Fibroblast of the aortic adventitia (primary cell): ENCODE data around the gene TRIM62. TPM values are rescaled to one million over a fixed set of nuclear protein-coding genes. Genes with fewer than 3 reads are reported as not detected.

Experiments used
- DNase-seq: peaks from one replicate; pipeline ENCODE4 v3.0.0-alpha.2; 2010; ENCODE audit warnings: low read depth
- H3K4me3 ChIP-seq: 2 replicates; pipeline ENCODE4 v1.5.1; 2011; ENCODE audit warnings: low read depth, mild to moderate bottlenecking, control low read depth, low read length, moderate library complexity
- total RNA-seq: library from RNA; depleted of rRNA; stranded (reverse); fragments of >200 nt; gene quantifications from 2 replicates; pipeline ENCODE4 v1.2.3, GENCODE V29; 2012; ENCODE audit warnings: low replicate concordance
- TF ChIP-seq, protein P1 (sequence below): IDR thresholded peaks from 2 replicates; pipeline ENCODE4 v1.5.1; 2011; ENCODE audit warnings: mild to moderate bottlenecking, low read length, control low read depth, inconsistent platforms; ENCODE audit not compliant: insufficient read depth

The TRIM62 gene
- total RNA-seq, 1 donor: 3.1 TPM

DNA sequence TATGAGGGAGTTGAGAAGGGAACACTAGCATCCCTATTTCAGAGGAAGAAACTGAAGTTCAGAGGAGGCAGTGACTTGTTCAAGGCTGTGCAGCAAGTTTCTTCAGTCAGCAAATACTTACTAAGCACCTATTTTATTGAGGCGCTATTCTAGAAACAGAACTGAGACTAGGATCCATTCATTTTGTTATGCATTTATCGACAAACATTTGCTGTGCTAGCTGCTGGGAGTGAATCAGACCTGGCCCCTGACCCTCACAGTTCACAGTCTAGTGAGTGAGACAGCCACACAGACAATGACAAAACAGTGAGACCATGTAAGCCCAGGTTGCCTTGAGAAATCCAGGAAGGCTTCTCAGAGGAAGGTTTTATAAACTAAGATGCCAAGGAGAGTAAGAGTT lies 28.2 kb downstream of the TRIM62 start:
- no peak for DNase-seq
- TF ChIP-seq, protein P1, sequence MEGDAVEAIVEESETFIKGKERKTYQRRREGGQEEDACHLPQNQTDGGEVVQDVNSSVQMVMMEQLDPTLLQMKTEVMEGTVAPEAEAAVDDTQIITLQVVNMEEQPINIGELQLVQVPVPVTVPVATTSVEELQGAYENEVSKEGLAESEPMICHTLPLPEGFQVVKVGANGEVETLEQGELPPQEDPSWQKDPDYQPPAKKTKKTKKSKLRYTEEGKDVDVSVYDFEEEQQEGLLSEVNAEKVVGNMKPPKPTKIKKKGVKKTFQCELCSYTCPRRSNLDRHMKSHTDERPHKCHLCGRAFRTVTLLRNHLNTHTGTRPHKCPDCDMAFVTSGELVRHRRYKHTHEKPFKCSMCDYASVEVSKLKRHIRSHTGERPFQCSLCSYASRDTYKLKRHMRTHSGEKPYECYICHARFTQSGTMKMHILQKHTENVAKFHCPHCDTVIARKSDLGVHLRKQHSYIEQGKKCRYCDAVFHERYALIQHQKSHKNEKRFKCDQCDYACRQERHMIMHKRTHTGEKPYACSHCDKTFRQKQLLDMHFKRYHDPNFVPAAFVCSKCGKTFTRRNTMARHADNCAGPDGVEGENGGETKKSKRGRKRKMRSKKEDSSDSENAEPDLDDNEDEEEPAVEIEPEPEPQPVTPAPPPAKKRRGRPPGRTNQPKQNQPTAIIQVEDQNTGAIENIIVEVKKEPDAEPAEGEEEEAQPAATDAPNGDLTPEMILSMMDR: no peak
- H3K4me3 ChIP-seq: no peak overlapping the region

DNA sequence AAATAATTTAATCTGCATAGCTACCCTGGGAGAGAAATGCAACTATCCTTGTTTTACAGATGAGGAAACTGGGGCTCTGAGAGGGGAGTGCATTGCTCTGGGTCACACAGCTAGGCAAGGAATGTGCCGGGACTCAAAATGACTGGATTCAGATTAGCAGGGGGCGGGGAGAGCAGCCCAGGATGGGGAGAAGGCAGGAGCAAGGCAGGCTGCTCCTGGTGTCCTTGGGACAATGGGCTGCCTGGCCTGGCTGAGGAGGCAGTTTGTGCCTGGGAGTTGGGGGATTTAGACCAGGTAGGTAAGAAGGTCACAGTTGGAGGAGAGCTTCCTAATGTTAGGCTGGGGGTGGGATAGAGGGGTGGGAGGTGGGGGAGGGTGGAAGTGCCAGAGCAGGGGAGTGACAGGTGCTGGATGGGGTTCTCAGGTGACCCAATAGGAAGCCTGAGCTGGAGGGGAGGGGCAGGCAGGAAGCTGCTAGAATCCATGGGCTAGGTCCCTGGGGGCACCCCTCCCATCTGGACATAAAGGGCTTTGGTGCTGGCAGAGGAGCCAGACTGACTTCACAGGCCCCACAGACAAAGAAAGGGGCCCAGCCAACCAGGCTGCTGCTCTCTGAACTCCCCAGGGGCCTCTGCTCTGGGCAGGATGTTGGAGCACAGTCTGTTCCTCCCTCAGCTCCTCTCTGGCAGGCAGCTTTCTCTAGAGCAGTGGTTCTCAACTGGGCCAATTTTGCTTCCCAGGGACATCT lies 29.0 kb downstream of the TRIM62 start:
- no peak overlapping the region for H3K4me3 ChIP-seq
- peak; percentile 91 for DNase-seq
- TF ChIP-seq, protein P1: no peak

DNA sequence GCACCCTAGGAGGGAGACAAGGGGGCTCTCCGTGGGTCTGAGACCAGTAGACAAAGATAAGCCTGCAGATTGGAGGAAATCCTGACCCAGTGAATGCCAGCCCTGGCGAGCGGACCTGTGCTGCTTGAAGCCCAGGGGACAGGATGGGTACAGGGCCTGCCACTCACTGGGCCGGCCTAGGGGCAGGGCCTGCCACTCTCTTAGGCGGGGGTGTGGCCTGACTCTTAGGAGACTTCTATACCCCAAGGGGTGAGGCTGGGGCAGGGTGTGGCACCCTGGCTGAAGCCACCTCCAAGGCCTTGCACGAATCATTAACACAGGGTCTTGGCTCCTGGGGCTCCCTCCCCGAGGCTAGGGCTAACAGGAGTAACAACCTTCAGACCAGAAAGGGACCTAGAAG lies 30.7 kb downstream of the TRIM62 start:
- DNase-seq: no peak
- TF ChIP-seq, protein P1: no peak
- H3K4me3 ChIP-seq: no peak overlapping the region

DNA sequence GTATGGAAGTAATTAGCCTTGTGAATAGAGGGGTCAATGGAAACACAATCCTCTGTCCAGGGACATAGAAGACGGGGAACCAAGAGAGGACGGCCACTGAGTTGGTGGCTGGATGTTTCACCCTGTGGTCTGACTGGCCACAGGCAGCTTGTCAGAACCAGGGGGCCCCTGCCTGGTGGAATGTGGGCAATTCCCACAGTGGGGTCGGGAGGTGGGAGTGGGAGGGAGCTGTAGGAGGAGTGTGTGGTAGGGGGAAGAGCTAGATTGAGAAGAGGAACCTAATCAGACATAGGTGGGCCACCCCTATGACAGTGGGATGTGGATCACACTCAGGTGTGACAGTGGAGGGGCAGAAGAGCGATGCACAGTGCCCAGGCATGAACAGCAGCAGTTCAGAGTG lies 31.3 kb downstream of the TRIM62 start:
- H3K4me3 ChIP-seq: no peak overlapping the region
- no peak for DNase-seq
- TF ChIP-seq, protein P1: no peak

DNA sequence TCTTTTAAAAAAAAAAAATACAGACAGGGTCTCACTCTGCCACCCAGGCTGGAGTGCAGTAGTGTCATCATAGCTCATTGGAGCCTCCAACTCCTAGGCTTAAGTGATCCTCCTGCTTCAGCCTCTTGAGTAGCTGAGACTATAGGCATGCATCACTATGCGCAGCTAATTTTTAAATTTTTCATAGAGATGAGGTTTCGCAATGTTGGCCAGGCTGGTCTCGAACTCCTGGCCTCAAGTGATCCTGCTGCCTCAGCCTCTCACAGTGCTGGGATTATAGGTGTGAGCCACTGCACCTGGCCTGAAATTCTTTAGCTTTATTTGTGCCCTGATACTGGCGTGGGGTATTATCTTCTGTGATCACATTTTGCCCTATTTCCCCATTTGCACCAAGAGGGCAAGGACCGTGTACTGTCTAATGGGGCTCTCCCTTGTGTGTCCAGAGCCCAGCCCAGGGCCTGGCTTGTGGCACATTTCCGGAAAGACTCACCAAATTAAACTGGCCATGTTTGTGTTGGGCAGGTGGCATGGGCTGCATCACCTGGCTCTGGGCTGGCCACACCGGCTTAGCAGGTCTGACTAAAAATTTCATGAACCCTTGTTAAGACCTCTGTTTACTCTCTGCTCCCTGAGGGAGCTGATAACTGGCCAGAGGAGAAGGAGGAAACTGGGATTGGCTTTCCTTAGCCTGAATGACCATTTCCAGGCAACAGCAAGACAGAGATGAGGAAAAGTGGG lies 32.2 kb downstream of the TRIM62 start:
- no peak overlapping the region for H3K4me3 ChIP-seq
- TF ChIP-seq, protein P1: no peak
- DNase-seq: no peak

DNA sequence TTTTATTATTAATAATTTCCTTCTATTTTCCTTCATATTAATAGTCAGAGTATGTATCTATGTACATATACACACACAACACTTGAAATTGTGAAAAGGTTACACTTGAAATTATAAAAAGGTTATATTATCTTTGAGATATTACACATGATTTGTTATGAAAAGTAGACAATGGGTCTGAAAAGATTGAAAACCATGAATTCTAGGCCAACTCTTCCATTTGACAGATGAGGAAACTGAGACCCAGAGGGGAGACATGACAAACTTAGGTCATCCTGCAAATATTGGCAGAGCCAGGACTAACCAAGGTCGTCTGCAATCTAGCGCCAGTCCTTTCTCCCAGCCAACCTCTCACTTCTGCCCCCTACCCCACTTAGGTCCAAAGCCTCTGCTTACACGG lies 33.2 kb downstream of the TRIM62 start:
- no peak for DNase-seq
- TF ChIP-seq, protein P1: no peak
- H3K4me3 ChIP-seq: no peak overlapping the region
